ENCODE data around the gene MBP. TPM values are rescaled to one million over a fixed set of nuclear protein-coding genes. Genes with fewer than 3 reads are reported as not detected.

MBP gene
- polyA plus RNA-seq, 1 donor from 2014 or later: 3.3 TPM

DNA sequence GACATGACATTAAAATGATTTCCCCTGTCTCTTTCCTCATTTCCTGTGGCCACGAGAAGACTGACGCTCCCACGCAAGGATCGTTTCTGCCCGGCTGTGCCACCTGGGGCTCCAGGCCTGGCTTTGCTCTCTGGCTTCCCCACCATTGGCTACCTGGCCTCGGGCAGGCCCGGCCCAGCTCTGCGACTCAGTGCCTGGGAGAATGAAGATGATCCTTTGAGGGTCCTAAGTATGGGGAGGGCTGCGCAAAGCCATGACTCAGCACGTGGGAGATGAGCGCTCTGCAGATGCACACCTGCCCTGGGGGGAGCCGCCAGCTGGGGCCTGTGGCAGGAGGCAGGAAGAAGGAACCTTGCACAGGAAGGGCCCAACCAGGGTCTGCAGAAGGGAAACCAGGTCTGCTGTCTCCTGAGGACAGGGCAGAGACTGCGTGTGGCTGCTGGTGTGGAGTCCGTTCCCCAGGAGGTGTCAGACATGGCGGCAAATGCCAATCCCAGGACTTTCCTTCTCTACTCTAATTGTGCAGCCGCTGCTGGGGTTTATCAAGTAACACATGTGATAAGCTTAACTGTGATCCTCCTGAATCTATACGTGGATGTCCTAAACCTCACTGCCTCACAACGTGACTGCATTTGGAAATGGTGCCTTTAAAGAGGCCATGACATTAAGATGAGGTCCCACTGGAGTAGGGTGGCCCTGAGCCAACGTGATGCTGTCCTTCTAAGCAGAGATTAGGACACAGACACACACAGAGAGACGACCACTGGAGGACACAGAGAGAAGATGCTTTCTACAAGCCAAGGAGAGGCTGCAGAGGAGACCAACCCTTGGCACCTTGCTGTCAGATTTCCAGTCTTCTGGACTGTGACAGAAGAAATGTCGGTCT lies 32.9 kb downstream of the MBP start:
- no peak overlapping the region for H3K27ac ChIP-seq (ENCODE audit: low read length)
- H2AFZ ChIP-seq (ENCODE audit: low read depth, low read length): no peak overlapping the region
- TF ChIP-seq SMC3 (conservative IDR thresholded peaks at IDR 0.05; ENCODE audit: poor library complexity) (no peak), EZH2 (IDR thresholded peaks at IDR 0.05; ENCODE audit: borderline replicate concordance, insufficient read depth, low read length, poor library complexity, severe bottlenecking) (no peak), RAD21 (conservative IDR thresholded peaks at IDR 0.05) (no peak), POLR2AphosphoS5 (IDR thresholded peaks at IDR 0.05) (no peak), MXI1 (conservative IDR thresholded peaks at IDR 0.05; ENCODE audit: poor library complexity, severe bottlenecking) (no peak), EP300 (conservative IDR thresholded peaks at IDR 0.05; ENCODE audit: poor library complexity, severe bottlenecking) (no peak), TAF1 (IDR thresholded peaks at IDR 0.05; ENCODE audit: low read depth) (no peak)
- TF ChIP-seq, protein P1, sequence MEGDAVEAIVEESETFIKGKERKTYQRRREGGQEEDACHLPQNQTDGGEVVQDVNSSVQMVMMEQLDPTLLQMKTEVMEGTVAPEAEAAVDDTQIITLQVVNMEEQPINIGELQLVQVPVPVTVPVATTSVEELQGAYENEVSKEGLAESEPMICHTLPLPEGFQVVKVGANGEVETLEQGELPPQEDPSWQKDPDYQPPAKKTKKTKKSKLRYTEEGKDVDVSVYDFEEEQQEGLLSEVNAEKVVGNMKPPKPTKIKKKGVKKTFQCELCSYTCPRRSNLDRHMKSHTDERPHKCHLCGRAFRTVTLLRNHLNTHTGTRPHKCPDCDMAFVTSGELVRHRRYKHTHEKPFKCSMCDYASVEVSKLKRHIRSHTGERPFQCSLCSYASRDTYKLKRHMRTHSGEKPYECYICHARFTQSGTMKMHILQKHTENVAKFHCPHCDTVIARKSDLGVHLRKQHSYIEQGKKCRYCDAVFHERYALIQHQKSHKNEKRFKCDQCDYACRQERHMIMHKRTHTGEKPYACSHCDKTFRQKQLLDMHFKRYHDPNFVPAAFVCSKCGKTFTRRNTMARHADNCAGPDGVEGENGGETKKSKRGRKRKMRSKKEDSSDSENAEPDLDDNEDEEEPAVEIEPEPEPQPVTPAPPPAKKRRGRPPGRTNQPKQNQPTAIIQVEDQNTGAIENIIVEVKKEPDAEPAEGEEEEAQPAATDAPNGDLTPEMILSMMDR (IDR thresholded peaks at IDR 0.05; ENCODE audit: poor library complexity, severe bottlenecking): no peak
- TF ChIP-seq, protein P2, sequence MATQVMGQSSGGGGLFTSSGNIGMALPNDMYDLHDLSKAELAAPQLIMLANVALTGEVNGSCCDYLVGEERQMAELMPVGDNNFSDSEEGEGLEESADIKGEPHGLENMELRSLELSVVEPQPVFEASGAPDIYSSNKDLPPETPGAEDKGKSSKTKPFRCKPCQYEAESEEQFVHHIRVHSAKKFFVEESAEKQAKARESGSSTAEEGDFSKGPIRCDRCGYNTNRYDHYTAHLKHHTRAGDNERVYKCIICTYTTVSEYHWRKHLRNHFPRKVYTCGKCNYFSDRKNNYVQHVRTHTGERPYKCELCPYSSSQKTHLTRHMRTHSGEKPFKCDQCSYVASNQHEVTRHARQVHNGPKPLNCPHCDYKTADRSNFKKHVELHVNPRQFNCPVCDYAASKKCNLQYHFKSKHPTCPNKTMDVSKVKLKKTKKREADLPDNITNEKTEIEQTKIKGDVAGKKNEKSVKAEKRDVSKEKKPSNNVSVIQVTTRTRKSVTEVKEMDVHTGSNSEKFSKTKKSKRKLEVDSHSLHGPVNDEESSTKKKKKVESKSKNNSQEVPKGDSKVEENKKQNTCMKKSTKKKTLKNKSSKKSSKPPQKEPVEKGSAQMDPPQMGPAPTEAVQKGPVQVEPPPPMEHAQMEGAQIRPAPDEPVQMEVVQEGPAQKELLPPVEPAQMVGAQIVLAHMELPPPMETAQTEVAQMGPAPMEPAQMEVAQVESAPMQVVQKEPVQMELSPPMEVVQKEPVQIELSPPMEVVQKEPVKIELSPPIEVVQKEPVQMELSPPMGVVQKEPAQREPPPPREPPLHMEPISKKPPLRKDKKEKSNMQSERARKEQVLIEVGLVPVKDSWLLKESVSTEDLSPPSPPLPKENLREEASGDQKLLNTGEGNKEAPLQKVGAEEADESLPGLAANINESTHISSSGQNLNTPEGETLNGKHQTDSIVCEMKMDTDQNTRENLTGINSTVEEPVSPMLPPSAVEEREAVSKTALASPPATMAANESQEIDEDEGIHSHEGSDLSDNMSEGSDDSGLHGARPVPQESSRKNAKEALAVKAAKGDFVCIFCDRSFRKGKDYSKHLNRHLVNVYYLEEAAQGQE (IDR thresholded peaks at IDR 0.05; ENCODE audit: borderline replicate concordance): no peak
- no peak overlapping the region for H3K4me2 ChIP-seq (ENCODE audit: low read length)
- no peak overlapping the region for H3K9ac ChIP-seq (ENCODE audit: low read length)
- no peaks in the 10 kb centered on the region for H3K79me2 ChIP-seq (replicated peaks; ENCODE audit: insufficient read depth, low read length)
- H3K4me3 ChIP-seq (ENCODE audit: low read length): no peak overlapping the region
- H3K9me3 ChIP-seq (ENCODE audit: low read length): no peaks in the 10 kb centered on the region
- H3F3A ChIP-seq (ENCODE audit: insufficient read depth, low read length, poor library complexity, severe bottlenecking): peaks cover 8% of the 10 kb centered on the region
- no peaks in the 10 kb centered on the region for H3K9me2 ChIP-seq (ENCODE audit: insufficient read depth, low read length)
- H4K20me1 ChIP-seq (ENCODE audit: insufficient read depth): no peaks in the 10 kb centered on the region
- no peaks in the 10 kb centered on the region for H3K36me3 ChIP-seq (ENCODE audit: insufficient read depth, low read length)
- no peaks in the 10 kb centered on the region for H3K27me3 ChIP-seq (ENCODE audit: insufficient read depth, low read depth, low read length)

DNA sequence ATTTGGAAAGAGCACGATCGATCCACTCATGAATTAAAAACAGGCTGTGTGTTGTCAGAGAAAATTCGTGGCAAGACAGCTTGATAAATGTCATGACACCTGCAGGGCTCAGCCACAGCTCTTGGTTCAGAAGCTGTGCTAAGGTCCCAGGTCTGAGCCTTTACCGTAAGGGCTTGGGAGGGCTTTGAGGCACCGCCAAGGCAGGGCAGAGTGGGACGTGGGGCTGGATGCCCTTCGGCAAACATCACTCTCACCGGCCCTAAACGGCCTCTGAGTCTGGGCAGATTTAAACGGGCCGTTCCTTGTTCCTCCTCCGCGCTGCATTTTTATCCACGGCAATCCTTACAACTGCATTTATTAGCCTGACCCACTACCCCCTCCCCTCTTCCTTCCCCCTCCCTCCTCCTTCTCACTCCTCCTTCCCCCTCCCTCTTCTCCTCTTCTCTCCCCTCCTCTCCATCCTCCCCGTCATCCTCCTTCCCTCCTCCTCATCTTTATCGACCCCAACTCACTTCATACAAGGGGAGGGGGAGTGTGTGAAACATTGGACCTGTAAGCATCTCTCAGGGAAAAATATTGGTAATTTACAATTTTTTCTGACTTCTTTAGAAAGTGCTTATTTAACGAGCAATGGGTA lies 33.9 kb downstream of the MBP start:
- no peaks in the 10 kb centered on the region for H3K9me2 ChIP-seq (ENCODE audit: insufficient read depth, low read length)
- no peaks in the 10 kb centered on the region for H4K20me1 ChIP-seq (ENCODE audit: insufficient read depth)
- H3K4me3 ChIP-seq (ENCODE audit: low read length): no peak overlapping the region
- no peaks in the 10 kb centered on the region for H3K9me3 ChIP-seq (ENCODE audit: low read length)
- H3K27me3 ChIP-seq (ENCODE audit: insufficient read depth, low read depth, low read length): no peaks in the 10 kb centered on the region
- no peak overlapping the region for H3K27ac ChIP-seq (ENCODE audit: low read length)
- no peak overlapping the region for H3K9ac ChIP-seq (ENCODE audit: low read length)
- no peak overlapping the region for H2AFZ ChIP-seq (ENCODE audit: low read depth, low read length)
- peaks cover 8% of the 10 kb centered on the region for H3F3A ChIP-seq (ENCODE audit: insufficient read depth, low read length, poor library complexity, severe bottlenecking)
- H3K36me3 ChIP-seq (ENCODE audit: insufficient read depth, low read length): no peaks in the 10 kb centered on the region
- no peak overlapping the region for H3K4me2 ChIP-seq (ENCODE audit: low read length)
- no peaks in the 10 kb centered on the region for H3K79me2 ChIP-seq (replicated peaks; ENCODE audit: insufficient read depth, low read length)
- no peak for TF ChIP-seq EP300 (conservative IDR thresholded peaks at IDR 0.05; ENCODE audit: poor library complexity, severe bottlenecking)
- TF ChIP-seq, protein P1 (IDR thresholded peaks at IDR 0.05; ENCODE audit: poor library complexity, severe bottlenecking): no peak
- TF ChIP-seq RAD21 (conservative IDR thresholded peaks at IDR 0.05): no peak
- no peak for TF ChIP-seq TAF1 (IDR thresholded peaks at IDR 0.05; ENCODE audit: low read depth)
- TF ChIP-seq, protein P2 (IDR thresholded peaks at IDR 0.05; ENCODE audit: borderline replicate concordance): no peak
- TF ChIP-seq SMC3 (conservative IDR thresholded peaks at IDR 0.05; ENCODE audit: poor library complexity): no peak
- no peak for TF ChIP-seq POLR2AphosphoS5 (IDR thresholded peaks at IDR 0.05)
- no peak for TF ChIP-seq EZH2 (IDR thresholded peaks at IDR 0.05; ENCODE audit: borderline replicate concordance, insufficient read depth, low read length, poor library complexity, severe bottlenecking)
- TF ChIP-seq MXI1 (conservative IDR thresholded peaks at IDR 0.05; ENCODE audit: poor library complexity, severe bottlenecking): no peak

Data from neural cell (in vitro differentiated cells).